Measurements from ENCODE around the gene KCNJ2.

The KCNJ2 gene

DNA sequence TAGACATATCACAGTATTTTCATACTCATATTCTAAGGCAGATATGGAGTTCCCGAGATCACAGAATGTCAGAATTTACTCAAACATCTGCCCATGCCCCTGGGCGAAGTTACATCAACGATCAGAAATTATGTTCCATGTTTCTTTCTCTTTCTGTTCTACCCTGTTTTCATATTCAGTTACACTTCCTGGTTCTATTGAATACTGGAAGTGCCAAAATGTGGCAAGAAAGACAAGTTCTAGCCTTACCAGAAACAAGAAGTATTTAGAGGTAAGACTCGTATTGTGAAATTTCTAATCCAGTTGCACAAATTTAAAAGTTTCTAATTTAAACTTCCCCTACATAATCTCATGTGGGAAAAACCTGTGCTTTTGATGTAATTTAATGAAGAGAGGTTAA, 36.1 kb downstream of the KCNJ2 start:
- no peak for DNase-seq (ENCODE audit: low spot score)

DNA sequence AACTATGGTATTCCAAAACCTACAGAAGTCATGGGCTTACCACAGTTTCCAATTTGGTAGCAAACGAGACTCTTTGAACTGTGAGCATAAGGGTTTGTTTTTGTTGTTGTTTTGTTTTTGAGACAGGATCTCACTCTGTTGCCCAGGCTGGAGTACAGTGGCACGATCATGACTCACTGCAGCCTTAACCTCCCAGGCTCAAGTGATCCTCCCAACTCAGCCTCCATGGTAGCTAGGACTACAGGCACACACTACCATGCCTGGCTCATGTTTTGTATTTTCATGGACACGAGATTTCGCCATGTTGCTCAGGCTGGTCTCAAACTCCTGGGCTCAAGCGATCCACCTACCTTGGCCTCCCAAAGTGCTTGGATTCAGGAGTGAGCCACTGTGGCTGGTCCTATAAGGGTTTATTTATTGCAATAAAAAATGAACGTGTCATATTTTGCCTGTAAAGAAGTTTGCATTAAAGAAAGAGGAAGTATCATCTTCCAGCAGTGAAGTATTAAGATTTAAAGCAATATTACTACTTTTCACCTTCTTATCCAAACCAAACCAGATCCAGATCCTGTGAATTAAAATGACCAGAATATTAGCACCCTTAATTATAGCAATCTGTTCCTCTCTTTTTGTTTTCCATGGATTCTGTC, 37.2 kb downstream of the KCNJ2 start:
- DNase-seq (ENCODE audit: low spot score): no peak

DNA sequence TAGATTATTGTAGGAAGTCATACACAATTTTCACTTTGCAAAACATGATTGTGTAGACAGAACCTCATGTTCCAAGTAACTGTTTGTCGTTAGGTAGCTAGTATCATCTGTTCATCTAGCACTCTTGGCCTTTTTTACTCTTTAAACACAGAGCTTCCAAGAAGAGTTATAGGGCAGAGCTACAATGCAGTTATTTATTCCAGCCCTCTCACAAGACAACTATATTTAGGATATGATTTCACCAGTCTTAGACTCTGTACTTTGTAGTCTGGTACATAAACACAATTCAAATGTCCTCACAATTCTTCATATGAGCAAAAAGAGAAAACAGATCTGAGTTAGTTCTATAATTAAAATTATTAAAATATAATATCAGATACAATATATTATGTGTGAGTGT, 37.9 kb downstream of the KCNJ2 start:
- DNase-seq (ENCODE audit: low spot score): no peak

DNA sequence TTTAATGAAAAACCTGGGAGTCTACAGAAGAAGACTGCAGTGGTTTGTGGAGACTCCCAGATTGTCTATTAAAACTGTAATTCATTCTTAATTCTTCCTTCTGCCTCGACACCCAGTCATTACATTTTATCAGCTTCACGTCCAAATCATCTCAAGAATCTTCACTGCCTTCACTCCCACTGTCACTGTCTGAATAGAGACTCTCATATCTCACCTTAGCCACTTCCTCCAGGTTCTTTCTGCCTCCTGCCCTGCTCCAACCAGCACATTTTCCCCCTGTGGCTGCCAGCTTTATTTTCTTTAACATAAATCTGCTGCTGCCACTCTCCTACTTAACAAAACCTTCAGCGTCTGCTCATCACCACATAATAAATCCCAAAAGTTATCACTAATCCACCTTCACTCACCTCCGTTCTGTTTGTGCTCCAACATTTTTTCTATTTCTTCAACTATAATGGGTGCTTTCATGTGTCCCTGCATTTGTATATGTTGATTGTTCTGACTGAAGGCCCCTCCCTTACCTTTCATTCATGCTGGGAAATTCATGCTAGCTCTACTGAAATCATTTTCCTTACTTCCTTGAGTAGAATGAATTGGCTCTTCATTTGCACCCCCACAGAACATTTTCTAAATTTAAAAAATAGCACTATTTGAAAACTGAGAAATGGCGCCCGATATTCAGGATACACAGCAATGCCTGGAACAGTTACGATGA, 38.9 kb downstream of the KCNJ2 start:
- DNase-seq (ENCODE audit: low spot score): no peak

DNA sequence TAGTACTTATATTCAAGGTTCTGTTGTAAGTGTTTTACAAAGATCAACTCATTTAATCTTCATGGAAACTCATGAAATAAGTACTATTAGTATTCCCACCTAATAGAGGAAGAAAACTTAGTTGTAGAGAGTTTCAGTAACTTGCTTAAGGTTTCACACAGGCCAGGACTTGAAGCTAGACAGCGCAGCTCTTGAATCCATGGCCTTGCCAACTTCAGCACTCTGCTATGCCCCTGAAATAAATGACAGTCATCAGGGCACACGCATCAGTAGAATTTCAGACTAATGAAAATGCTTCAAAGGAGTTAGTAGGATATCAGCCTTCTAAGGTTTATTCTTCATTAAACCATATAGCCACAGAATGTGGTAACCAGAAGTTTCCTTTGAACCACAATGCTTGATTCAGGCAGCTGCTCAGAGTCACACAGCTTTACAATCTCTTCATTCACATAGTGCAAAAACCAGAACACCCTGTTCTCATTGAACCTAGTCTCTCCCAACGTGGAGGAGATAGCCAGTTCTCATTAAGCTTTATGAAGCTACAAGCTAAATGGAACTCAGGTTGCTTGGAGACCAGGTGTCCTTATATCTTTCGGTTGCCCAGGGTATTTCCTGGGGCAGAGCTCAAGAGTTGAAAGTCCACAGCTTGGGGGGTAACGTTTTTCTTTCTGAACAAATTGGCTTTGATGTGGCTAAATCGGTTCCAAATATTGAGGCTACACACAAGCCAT, 39.7 kb downstream of the KCNJ2 start:
- DNase-seq (ENCODE audit: low spot score): no peak

DNA sequence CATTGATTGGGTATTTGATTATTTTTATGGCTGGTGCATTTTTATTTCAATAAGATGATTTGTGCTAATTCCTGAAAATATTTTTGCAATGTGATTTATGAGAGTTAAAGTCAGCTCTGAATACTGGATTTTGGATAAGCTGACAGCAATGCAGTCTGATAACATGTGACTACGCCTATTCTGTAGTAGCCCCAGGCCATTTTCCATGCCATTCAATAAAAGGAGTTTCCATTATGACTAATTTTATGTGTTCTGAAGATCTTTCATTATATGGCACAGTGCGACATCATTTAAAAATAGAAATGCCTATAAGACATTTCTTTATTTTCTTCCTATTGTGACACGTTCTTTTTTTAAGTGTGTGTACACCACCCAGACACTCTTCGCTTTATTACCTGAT, 46.3 kb downstream of the KCNJ2 start:
- no peak for DNase-seq (ENCODE audit: low spot score)

DNA sequence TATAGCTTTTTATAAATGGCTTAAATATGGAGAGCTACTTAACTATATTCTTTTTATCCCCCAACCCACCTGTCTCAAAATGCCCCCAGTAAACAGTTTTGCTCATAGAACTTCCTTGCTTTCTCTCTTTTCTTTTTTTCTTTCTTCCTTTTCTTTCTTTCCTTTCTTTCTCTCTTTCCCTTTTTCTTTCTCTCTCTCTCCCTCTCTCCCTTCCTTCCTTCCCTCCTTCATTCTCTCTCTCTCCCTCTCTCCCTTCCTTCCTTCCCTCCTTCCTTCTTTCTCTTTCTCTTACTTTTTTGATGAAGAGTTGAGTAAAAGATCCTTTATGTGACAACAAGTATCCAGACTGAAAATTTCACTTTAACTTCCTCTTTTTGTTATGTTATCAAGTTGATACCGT, 48.2 kb downstream of the KCNJ2 start:
- no peak for DNase-seq (ENCODE audit: low spot score)

DNA sequence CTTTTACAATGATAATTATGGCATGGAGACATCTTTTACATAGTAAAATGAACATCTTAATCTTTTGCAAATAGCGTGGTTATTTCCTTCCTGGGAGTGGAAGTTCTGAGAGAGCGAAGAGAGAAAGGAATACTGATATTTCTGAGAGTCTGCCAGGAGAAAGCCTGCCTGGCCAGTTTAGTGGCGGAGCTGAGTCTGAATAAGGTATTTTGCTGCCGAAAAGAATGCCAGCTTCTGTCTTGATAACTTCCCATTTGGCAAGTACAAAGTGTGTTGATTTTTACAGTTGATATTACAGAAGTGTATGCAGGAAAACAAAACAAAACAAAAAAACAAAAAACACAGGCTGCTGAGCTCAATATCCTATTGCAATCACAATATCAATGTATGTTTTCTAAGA, 55.9 kb downstream of the KCNJ2 start:
- DNase-seq (ENCODE audit: low spot score): no peak
